Left lung (tissue), 10 donors: Measurements from ENCODE around the gene GABRB2. TPM values are rescaled to one million over a fixed set of nuclear protein-coding genes. Genes with fewer than 3 reads are reported as not detected.

Experiments used
- ATAC-seq: fragments of 200-7000 bp; cut with Tn5 transposase; one replicate; pipeline ENCODE4 v1.9.1; 2020; ENCODE audit warnings: moderate library complexity
- DNase-seq, 4 donors: peaks; one replicate each; pipeline ENCODE4 v3.0.0-alpha.2; 2013 to 2020
- H3K27ac ChIP-seq, 2 donors: fragments of 200-600 bp; sonication (generic) in 1 of 2; one replicate each; pipeline versions ENCODE4 v1.5.0 to v1.8.0; 2020 to 2021
- H3K27me3 ChIP-seq, 2 donors: fragments of 200-600 bp; sonication (generic) in 1 of 2; one replicate each; pipeline versions ENCODE4 v1.5.0 to v1.8.0; 2020 to 2021
- H3K36me3 ChIP-seq, 2 donors: fragments of 200-600 bp; sonication (generic) in 1 of 2; one replicate each; pipeline versions ENCODE4 v1.5.0 to v1.8.0; 2020 to 2021
- H3K4me1 ChIP-seq, 2 donors: fragments of 200-600 bp; one replicate each; pipeline ENCODE4 v1.8.0; 2021
- H3K4me3 ChIP-seq, 2 donors: fragments of 200-600 bp; sonication (generic) in 1 of 2; one replicate each; pipeline versions ENCODE4 v1.5.0 to v1.8.0; 2020 to 2021; ENCODE audit warnings: mild to moderate bottlenecking in 1 of 2
- H3K9me3 ChIP-seq, 2 donors: fragments of 200-600 bp; sonication (generic) in 1 of 2; one replicate each; pipeline versions ENCODE4 v1.5.0 to v1.8.0; 2020 to 2021
- intact Hi-C, 2 donors: fragments of 100-400 bp; cut with DNase I; formaldehyde crosslinking; loops; one replicate each; pipeline versions ENCODE4 v1.11.2 to v1.14.2; 2022
- polyA plus RNA-seq, 6 donors: library from polyadenylated mRNA; unstranded; fragments of 120-200 nt; gene quantifications; one replicate each; pipeline ENCODE4 v1.2.1, GENCODE V29; 2013; ENCODE audit not compliant: insufficient read length in 6 of 6
- total RNA-seq, 2 donors: library from RNA; stranded (reverse); fragmentation: NEBNext Ultra II Directional; extraction: Animal tissue kit (Norgen Biotek cat#: 25700); gene quantifications; one replicate each; pipeline ENCODE4 v1.2.1, GENCODE V29; 2021
- TF ChIP-seq, protein P1 (sequence below), 2 donors: fragments of 200-600 bp; sonication (generic) in 1 of 2; IDR thresholded peaks; one replicate each; pipeline versions ENCODE4 v1.5.0 to v1.8.0; 2021; ENCODE audit warnings: antibody characterized with exemption in 2 of 2
- donor health status: DM: no; HTN: yes; CAD: no.
- donor health status: DM: no; HTN: no; CAD: no.

Gene GABRB2
- total and polyA plus RNA-seq, 8 donors: 0.50 to 3.1 (median 1.6) TPM

GRCh38 chr5:161344234-161344633 is 202.3 kb downstream of the GABRB2 start:
- TF ChIP-seq, protein P1, sequence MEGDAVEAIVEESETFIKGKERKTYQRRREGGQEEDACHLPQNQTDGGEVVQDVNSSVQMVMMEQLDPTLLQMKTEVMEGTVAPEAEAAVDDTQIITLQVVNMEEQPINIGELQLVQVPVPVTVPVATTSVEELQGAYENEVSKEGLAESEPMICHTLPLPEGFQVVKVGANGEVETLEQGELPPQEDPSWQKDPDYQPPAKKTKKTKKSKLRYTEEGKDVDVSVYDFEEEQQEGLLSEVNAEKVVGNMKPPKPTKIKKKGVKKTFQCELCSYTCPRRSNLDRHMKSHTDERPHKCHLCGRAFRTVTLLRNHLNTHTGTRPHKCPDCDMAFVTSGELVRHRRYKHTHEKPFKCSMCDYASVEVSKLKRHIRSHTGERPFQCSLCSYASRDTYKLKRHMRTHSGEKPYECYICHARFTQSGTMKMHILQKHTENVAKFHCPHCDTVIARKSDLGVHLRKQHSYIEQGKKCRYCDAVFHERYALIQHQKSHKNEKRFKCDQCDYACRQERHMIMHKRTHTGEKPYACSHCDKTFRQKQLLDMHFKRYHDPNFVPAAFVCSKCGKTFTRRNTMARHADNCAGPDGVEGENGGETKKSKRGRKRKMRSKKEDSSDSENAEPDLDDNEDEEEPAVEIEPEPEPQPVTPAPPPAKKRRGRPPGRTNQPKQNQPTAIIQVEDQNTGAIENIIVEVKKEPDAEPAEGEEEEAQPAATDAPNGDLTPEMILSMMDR (IDR thresholded peaks at IDR 0.05): no peak
- Histone ChIP-seq H3K27ac (no peak overlapping the region), H3K27me3 (no peaks in the 10 kb centered on the region), H3K9me3 (peaks cover 0 to 5% of the 10 kb centered on the region in 2 donors), H3K36me3 (no peaks in the 10 kb centered on the region), H3K4me1 (no peaks in the 10 kb centered on the region), H3K4me3 (no peak overlapping the region)
- intact Hi-C loops: no loop called here
- DNase-seq (no peak), ATAC-seq (no peak)

DNA sequence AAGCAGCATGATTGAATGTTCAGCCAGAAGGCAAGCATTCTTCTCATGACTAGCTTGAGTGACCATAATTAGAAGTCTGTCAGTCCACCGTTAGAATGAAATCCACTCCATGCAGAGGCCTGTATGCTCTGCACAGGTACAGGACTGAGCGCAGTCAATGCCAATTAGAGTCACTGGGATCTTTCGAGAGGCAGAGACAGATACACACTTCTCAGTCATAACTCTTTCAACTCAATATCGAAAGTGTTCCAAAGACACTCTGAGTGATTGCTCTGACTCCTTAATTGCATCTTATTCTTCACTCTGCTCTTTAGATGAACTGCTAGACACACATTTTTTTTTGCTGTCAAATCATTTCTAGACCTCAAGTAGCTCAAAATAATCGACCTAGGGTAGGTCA is 203.6 kb downstream of the GABRB2 start:
- Histone ChIP-seq H3K4me3 (no peak overlapping the region), H3K27ac (no peak overlapping the region), H3K27me3 (no peaks in the 10 kb centered on the region), H3K36me3 (no peaks in the 10 kb centered on the region), H3K9me3 (peaks cover 0 to 5% of the 10 kb centered on the region in 2 donors), H3K4me1 (no peaks in the 10 kb centered on the region)
- TF ChIP-seq, protein P1 (IDR thresholded peaks at IDR 0.05): no peak
- ATAC-seq (no peak), DNase-seq (no peak)
- intact Hi-C loops: no loop called here

GRCh38 chr5:161340012-161340411 is 206.5 kb downstream of the GABRB2 start:
- H3K4me3 ChIP-seq: no peak overlapping the region
- H3K36me3 ChIP-seq: no peaks in the 10 kb centered on the region
- ATAC-seq (no peak), DNase-seq (no peak)
- H3K27ac ChIP-seq: no peak overlapping the region
- intact Hi-C loops: no loop called here
- H3K4me1 ChIP-seq: no peaks in the 10 kb centered on the region
- TF ChIP-seq, protein P1 (IDR thresholded peaks at IDR 0.05): no peak
- H3K9me3 ChIP-seq: peaks cover 0 to 5% of the 10 kb centered on the region in 2 donors
- no peaks in the 10 kb centered on the region for H3K27me3 ChIP-seq

DNA sequence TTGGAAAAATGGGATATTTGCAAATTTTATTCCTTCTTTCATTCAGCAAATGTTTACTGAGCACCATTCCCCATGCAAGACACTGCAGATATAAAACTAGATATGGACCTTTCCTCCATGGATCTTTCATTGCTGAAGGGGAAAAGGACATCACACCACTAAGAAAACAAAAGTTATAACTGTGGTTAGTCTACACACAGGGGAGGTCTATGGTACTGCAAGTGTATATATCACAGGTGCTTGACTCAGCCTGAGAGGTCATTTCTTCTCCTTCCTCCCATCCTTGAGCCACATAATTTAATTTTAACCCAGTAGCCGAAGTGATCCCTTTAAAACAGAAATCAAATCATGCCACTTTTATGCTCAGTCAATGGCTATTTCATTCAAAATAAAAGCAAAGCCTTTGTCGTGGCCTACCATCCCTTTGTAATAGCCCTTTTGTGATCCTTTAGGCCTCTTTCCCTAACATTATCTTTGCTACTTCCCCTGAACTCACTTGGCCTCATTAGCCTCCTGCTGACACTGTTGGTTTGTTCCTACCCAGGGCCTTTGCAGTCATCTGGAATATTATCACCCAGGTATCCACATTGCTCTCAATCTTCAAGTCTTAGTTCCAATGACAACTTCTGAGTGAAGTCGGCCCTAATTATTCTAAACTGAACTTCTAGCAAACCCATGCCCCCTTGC is 213.2 kb downstream of the GABRB2 start:
- Histone ChIP-seq H3K27me3 (no peaks in the 10 kb centered on the region), H3K4me1 (no peaks in the 10 kb centered on the region), H3K36me3 (no peaks in the 10 kb centered on the region), H3K9me3 (no peaks in the 10 kb centered on the region), H3K4me3 (no peak overlapping the region), H3K27ac (no peak overlapping the region)
- ATAC-seq (no peak), DNase-seq (no peak)
- intact Hi-C loops: no loop called here
- TF ChIP-seq, protein P1 (IDR thresholded peaks at IDR 0.05): no peak

GRCh38 chr5:161332343-161332742 is 214.2 kb downstream of the GABRB2 start:
- Histone ChIP-seq H3K4me3 (no peak overlapping the region), H3K27ac (no peak overlapping the region), H3K27me3 (no peaks in the 10 kb centered on the region), H3K36me3 (no peaks in the 10 kb centered on the region), H3K4me1 (no peaks in the 10 kb centered on the region), H3K9me3 (no peaks in the 10 kb centered on the region)
- intact Hi-C loops: no loop called here
- DNase-seq: no peak
- TF ChIP-seq, protein P1 (IDR thresholded peaks at IDR 0.05): no peak
- ATAC-seq: no peak
